Stimulated activated CD4-positive, alpha-beta T cell treated with anti-CD3 and anti-CD28 coated beads, Interleukin-15, amount 100 ng/mL, for 48 hours (primary cell): Measurements from ENCODE around the gene FGD3.
"Not testable (repeated sequence)": the region's sequence is repeated elsewhere in the genome, so short reads cannot be mapped to it uniquely, and the experiment has no call there.

Experiments used
- DNase-seq, 2 donors: peaks; one replicate each; pipeline ENCODE4 v3.0.0-alpha.2; 2020; ENCODE audit warnings: low read depth in 2 of 2

The FGD3 gene

GRCh38 chr9:93005876-93006275 is 58.6 kb downstream of the FGD3 start:
- DNase-seq = no peak

DNA sequence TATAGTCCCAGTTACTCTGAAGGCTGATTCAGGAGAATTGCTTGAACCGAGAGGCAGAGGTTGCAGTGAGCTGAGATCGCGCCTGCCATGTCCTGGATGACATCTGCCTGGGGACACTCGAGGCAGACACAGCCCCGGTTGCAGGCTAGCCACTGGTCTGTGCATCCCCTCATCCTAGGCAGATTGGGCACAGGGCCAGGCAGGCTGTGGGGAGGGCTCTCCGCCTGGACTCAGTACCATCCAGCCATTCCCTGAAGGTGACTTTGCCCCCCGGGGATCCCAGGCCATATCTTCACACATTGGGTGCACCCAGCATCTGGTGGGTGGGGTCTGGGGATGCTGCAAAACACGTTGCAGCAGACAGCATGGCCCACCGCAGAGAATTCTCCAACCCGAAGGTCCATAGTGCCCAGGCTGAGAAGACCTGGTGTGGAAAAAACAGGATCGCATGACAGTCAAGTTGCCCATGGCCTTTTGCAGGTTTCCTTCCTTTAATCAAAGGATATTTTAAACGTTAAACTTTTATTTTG is 60.3 kb downstream of the FGD3 start:
- no peak for DNase-seq

- no peak for DNase-seq
These were observed 61.1 kb downstream of the FGD3 start for GRCh38 chr9:93008457-93008856.

GRCh38 chr9:93009337-93010015 is 62.2 kb downstream of the FGD3 start:
- no peak for DNase-seq

GRCh38 chr9:93010056-93010455 is 62.7 kb downstream of the FGD3 start:
- no peak for DNase-seq

GRCh38 chr9:93010704-93011103 is 63.4 kb downstream of the FGD3 start:
- no peak for DNase-seq

DNA sequence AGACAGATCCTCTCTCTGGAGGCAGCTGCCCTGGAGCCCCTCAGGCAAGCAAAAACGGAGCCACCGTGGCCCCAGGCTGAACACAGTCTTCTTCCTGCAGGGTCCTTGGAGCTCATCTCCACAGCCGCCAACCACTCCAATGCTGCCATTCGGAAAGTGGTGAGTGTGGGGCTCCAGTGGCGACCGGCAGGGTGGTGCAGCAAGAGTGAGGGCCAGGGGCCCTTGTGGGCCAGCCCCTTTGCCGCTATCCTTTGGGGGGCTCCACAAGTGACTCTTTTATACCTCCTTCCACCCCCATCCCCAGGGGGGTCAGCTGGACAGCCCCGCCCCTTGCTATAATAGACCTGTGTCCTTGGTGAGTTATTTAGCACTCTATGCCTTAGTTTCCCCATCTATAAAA is 63.8 kb downstream of the FGD3 start:
- DNase-seq = no peak

DNA sequence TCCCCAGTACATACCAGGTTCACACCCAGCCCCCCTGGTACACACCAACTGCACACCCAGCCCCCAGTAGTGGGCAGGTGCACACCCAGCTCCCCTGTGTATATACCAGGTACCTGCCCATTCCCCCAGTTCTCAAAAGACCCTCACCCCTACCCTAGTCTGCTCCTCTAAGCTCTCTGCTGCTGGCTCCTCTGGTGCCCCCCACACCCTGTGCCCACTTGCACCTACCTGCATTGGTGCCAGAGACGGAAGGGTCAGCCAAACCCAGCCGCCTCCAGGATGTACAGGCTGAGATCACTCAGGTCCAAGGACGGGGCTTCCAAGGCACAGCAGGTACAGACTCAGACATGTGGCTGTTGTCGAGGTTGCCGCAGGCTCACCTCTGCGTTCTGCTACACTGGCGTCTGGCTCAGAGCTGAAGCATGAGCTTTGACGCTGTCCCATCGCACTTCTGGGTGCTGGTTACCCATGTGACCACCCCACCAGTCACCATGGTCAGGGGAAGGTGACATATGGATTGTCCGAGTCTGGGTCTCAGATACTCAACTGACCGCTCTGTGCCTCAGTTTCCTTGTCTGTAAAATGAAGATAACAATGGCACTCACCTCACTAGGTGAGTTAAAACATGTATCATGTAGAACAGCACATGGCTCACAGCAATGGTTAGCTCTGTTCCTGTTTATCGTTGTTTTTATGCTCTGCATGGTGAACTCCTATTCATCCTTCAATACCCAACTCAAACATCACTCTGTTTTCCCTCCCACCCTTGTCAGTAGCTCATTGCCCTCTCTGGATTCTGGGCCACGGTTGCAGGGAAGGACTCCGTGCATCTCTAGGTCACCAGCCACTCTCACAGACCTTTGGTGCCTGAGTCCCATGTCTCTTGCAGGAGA is 65.9 kb downstream of the FGD3 start:
- DNase-seq = no peak

DNA sequence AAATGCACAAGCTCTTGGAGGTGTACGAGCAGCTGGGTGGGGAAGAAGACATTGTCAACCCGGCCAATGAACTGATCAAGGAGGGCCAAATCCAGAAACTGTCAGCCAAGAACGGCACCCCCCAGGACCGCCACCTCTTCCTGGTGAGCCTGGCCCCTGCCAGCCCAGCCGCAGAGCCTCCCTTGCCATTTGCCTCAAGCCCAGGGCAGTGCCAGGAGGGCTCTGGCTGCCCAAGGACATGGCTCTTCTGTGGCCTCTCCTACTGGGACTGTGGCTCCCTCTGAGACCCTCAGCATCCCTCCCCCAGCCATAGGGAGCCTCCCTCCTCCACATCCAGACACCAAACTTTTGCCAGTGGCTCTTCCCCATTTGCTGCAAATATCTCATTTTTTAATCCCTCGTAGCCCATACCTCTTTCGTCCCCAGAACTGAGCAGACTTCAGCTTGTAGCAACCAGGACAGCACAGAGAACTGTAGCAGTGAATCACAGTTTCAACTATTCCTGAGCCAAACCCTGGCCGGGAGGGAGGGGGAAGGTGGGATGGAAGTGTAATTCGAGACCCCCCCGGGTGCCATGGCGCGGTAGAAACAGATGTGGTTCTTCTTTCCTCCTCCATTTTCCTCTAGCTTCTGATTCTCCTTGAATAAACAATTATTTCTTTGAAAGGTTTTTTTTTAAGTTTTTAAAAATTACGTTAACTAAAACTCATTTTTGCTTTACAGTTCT is 66.7 kb downstream of the FGD3 start:
- DNase-seq = no peak

DNA sequence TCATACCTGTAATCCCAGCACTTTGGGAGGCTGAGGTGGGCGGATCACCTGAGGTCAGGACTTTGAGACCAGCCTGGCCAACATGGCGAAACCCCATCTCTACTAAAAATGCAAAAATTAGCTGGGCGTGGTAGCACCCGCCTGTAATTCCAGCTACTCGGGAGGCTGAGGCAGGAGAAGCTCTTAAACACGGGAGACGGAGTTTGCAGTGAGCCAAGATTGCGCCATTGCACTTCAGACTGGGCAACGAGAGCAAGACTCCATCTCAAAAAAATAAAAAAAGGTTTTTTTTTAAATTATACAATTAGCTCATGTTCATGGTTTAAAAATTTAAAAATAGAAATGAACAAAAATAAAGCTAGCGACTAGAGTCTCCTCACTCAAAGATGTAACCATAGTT is 67.9 kb downstream of the FGD3 start:
- DNase-seq = not testable (repeated sequence)

GRCh38 chr9:93017621-93018020 is 70.3 kb downstream of the FGD3 start:
- DNase-seq = no peak

GRCh38 chr9:93020151-93020550 is 72.8 kb downstream of the FGD3 start:
- DNase-seq = no peak

DNA sequence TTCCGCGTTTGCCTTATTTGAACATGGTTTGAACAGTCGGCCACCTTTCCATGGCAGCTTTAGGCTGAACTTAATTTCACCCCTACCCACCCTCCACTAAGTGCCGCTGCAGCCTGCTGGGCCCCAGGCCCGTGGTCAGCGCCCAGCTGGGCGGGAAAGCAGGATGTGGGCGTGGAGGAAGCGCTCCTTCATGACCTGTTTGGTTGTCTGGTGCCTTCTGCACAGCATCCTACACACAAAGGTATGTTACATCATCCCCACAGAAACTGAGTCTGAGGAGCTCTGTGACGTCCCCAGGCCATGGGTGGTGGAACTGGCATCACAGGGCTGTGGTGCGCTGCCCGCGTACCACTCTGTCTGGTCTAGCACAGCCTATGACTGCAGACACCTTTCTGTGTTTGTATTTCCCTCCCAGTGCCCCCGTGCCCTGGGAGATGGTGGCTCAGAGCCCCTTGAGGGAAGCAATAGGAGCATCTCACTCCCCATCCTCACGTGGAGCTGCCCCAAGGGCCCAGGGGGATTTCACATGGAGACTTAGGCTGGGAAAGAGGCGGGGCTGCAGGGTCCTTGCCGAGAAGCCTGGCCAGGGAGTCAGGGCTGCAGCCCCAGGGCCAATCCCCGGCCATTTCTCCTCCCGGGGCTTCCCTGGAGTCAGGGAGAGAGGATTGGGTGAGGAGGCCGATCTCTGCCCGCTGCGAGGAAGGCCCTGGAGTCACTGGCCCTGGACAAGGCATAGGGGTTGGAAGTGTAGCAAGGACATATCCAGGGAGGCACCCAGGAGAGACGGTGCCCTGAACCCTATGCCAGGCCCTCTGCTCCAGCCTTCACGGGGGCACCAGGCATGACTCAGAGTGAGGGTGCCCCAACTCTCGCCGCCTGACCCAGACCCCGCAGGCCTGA is 73.7 kb downstream of the FGD3 start:
- DNase-seq = no peak

DNA sequence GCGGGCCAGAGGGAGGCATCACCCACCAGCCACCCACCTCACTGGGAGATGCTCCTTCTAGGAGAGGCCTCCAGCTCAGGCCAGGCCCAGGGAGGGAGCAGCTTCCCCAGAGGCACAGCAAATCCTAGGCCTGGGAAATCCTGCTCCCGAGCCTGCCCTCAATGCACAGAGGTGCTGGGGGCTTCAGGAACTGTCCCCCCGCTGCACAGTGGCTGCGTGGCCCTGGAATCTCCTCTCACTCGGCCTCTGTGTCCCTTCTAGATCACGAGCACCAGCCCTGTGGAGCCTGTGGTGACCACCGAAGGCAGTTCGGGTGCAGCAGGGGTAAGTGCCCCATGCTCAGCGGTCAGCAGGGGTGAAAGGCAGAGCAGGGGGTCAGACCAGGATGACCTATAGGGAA is 74.7 kb downstream of the FGD3 start:
- DNase-seq = no peak

DNA sequence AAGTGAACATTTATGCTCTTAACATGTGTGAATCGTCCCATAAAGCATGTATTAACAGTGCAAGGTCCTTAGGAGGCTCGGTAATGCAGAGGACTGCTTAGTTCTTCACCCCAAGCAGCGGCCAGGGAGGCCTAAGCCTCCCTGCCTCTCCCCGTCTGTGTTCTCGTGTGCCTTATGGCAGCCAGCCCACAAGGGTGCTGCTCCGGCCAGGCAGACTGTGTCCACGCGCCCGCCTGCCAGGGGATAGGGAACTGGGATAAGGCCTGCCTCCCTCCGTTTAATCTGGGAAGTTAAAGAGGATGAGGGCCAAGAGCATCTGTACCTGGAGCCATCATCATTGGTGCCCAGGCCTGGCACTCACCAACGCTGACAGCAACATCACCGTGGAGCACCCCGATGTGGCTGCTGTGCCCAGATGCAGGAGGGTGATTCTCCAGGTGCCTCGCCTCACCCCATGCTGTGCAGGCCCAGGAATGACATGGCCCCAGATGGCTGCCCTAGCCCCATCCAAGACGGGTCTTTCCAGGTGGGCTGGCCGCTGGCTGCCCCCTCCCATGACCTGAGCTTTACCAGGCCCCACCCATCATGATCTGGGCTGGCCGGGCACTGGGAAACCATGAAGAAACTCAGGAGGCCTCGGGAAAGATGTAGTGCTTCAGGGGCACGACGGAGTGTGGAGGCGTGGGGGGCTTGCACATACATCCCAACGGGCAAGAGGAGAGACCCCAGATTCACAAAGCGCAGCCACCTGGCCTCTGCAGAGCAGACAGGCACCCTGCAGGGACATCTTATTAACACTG is 75.6 kb downstream of the FGD3 start:
- DNase-seq = no peak

DNA sequence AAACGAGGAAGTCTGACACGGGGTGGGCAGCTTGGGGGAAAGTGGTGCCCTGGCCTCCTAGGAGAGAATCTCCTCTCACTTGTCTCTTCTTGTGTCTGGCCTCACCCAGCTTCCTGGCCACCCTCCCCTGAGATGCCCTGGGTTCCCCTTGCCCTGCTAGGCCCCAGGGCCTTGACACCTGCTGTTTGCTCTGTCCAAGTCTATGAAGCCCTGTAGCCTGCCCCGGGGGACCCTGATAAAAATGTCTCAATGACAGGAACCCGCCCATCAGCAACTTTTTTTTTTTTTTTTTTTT is 76.1 kb downstream of the FGD3 start:
- DNase-seq = no peak

DNA sequence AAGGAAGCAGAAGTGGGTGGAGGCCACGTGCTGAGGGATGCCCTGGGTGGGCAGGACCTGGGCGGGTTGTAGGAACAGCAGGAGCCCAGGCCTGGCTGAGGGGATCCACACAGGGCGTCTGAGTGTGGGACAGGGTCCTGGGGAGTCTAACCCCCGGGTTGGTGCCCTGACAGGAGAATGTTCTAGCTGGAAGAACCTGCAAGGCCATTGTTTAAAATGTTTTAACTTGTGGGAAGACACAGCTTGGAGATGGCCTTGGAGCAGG is 77.3 kb downstream of the FGD3 start:
- no peak for DNase-seq

DNA sequence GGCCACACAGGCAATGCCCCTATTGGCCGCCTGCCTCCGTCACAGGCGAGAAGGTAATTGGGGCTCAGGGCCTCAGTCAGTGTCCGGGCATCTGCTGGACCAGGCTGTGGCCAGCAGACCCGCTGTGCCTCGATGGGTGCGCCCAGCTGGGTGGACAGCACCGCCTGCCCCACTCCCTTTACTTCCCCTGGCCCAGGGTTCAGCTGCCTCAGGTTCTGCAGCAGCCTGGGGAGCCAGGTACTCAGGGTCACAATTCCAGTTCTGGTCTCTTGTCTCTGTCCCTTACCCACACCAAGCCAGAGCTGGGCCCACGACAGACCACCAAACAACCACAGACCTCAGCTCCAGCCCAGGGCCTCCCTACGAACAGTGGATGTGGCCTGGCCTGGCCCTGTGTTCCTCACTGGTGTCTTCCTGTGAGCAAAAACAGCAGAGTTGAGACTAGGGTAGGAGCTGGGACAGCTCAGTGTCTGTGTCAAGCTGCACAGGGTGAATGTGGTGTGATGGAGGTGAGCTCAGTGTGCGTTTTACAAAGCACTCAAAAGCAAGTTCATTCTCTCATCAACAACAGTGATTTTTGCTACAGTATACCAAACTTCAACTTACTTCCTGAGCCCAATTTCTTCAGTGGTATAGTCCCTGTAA is 77.8 kb downstream of the FGD3 start:
- DNase-seq = no peak

- DNase-seq = no peak
These were observed 78.4 kb downstream of the FGD3 start for GRCh38 chr9:93025736-93026135.

- DNase-seq = no peak
These were observed 79.3 kb downstream of the FGD3 start for GRCh38 chr9:93026640-93027039.

GRCh38 chr9:93027750-93028149 is 80.4 kb downstream of the FGD3 start:
- DNase-seq = no peak
